ENCODE measurements around the gene CAMKK2.
"Not testable (repeated sequence)": the region's sequence is repeated elsewhere in the genome, so short reads cannot be mapped to it uniquely, and the experiment has no call there.

The CAMKK2 gene

DNA sequence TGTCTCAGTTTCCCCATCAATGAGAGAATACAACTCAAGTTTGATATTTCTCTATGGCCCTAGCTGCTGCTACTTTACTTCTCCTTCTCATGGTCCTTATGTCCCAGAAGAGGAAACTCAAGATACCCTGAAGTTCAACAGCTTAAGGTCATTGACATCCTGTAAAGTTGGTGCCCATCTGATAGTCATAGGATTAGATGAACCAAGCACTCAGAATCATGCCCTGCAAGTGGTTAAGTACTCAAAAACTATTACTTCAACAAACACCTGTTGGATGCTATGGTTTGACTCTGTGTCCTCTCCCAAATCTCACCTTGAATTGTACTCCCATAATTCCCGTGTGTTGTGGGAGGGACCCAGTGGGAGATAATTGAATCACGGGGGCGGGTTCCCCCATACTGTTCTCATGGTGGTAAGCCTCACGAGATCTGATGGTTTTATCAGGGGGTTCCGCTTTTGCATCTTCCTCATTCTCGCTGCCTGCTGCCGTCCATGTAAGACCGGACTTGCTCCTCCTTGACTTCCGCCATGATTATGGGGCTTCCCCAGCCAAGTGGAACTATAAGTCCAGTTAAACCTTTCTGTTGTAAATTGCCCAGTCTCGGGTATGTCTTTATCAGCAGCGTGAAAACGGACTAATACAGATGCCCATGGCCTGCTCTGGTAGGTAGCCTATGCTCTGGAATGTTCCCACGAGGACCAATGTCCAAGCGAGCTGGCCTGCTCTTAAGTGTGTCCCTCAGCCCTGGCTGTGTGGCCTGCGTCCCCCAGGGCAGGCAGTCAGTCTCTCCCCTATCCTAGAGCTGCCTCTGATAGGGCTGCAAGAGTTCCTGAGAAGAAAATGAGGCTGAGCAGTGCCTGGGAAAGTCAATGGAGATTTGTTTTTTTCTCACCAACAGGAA lies 18.1 kb downstream of the CAMKK2 start:
- DNase-seq, result no peak

DNA sequence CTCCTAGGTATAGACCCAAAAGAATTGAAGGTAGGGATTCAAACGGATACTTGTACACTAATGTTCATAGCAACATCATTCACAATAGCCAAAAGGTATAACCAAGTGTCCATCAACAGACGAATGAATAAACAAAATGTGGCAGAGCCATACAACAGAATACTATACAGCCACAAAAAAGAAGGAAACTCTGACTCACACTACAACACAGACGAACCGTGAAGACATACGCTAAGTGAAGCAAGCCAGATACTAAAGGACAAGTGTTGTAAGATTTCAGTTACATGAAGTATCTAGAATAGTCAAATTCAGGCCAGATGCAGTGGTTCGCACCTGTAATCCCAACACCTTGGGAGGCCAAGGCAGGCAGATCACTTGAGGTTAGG lies 19.1 kb downstream of the CAMKK2 start:
- DNase-seq, result no peak

GRCh38 chr12:121274036-121274763 lies 22.3 kb downstream of the CAMKK2 start:
- DNase-seq, result no peak

DNA sequence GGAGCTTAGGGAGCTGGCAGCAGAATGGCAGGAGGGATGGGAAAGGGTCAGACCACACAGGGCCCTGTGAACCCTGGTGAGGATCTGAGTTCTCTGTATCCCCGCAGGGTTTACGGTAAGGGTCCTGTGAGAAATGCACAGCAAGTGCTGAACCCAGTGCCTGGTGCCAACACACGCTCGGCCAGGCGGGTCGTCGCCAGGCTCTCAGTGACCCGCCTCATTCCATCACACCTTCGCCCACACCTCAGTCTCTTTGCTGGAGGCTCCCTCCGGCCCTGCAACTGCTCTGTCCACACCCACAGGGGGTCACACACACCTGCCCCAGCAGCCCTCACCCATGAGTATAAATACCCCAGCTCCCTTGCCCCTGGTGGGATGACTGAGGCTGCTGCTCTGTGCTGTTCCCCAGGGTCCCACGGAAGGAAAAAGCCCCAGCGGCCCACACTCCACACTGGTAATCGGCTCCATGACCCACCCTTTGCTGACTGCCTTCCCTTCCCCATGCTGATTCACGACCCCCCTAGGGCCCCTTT lies 23.1 kb downstream of the CAMKK2 start:
- no peak for DNase-seq

- no peak for DNase-seq
Measured at GRCh38 chr12:121267822-121268221, 28.7 kb downstream of the CAMKK2 start.

- DNase-seq, result no peak
Measured at GRCh38 chr12:121264951-121265515, 31.5 kb downstream of the CAMKK2 start.

DNA sequence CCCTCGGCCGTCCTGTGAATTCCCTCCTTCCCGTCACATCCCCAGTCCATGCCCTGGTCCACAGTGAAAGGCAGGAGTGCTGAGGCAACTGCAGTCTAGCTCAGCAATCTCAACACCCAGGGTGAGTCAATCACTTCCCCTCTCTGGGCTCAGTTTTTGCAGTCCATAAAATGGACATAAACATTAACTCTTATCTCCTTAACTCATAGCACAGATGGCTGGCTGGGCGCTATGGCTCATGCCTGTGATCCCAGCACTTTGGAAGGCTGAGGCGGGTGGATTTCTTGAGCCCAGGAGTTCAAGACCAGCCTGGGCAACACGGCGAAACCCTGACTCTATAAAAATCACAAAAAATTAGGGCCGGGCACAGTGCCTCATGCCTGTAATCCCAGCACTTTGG lies 32.4 kb downstream of the CAMKK2 start:
- DNase-seq, result no peak

DNA sequence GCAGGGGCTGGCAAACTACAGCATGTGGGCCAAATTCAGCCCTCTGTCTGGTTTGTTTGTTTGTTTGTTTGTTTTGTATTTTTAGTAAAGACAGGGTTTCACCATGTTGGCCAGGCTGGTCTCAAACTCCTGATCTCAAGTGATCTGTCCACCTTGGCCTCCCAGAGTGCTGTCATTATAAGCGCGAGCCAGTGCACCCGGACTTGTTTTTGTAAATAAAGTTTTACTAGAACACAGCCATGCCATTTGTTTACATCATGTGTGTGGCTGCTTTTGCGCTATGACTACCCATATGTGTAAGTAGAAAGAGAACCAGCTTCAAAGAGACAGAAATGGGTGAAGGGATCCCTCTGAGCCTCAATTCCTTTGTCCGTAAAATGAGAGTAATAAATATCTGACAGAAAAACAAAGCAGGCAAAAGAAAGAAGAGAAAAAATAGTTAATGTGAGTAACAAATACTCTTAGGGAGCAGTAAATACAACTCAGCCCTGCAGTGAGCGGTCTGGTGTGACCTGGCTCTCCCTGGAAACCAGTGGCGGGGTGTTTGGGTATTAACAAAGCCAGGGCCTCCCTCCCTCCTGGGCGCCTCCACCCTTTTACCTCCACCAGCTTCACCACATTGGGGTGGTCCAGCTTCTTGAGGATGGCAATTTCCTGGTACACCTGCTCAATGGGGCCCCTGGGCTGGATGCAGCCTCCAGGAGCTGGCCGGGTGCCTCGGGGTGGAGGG lies 33.1 kb downstream of the CAMKK2 start:
- DNase-seq, result no peak

GRCh38 chr12:121261398-121261797 lies 35.1 kb downstream of the CAMKK2 start:
- DNase-seq, result no peak

DNA sequence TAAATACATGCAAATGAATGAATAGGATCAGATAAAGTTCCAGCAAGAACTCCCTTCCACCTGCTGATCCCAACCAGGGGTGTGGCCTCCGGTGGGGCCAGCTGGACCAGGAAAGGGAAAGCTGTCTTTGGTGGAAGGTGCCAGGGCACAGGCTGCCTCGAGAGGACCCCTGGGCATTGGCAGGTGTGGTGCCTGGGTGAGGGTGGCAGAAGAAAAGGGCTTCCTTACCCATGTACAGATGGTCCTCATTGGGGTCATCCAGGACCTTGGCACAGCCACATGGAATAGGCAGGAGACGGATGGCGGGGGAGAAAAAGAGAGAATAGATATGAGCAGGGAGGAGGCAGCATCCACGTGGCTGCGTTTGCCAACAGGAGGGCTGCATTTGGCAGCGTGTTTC lies 36.4 kb downstream of the CAMKK2 start:
- no peak for DNase-seq

- DNase-seq, result no peak
Measured at GRCh38 chr12:121259074-121259473, 37.4 kb downstream of the CAMKK2 start.

DNA sequence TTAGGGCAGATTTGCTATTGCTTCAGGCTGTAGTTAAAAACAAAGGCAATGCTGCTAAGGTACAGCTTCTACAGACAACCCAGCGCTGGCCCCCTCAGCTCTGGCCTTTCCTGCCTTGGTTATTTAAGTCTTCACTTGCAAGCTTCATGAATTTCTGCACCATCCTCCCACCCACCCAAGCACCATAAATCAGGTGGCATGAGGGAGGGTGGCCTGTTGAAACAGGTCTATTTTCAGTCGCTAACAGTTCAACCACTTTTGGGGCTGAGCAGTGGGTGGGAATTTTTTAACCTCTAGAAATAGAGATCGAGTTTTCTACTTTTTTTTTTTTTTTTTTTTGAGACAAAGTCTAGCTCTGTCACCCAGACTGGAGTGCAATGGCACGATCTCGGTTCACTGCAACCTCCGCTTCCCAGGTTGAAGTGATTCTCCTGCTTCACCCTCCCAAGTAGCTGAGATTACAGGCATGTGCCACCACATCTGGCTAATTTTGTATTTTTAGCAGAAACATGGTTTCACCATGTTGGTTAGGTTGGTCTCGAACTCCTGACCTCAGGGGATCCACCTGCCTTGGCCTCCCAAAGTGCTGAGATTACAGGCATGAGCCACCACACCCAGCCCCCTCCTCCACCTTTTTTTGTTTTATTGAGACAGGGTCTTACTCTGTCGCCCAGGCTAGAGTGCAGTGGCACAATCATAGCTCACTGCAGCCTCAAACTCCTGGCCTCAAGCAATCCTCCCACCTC lies 38.6 kb downstream of the CAMKK2 start:
- not testable (repeated sequence) for DNase-seq

GRCh38 chr12:121255433-121255832 lies 41.1 kb downstream of the CAMKK2 start:
- peak in 1 of 2 donors; percentile 20 for DNase-seq

DNA sequence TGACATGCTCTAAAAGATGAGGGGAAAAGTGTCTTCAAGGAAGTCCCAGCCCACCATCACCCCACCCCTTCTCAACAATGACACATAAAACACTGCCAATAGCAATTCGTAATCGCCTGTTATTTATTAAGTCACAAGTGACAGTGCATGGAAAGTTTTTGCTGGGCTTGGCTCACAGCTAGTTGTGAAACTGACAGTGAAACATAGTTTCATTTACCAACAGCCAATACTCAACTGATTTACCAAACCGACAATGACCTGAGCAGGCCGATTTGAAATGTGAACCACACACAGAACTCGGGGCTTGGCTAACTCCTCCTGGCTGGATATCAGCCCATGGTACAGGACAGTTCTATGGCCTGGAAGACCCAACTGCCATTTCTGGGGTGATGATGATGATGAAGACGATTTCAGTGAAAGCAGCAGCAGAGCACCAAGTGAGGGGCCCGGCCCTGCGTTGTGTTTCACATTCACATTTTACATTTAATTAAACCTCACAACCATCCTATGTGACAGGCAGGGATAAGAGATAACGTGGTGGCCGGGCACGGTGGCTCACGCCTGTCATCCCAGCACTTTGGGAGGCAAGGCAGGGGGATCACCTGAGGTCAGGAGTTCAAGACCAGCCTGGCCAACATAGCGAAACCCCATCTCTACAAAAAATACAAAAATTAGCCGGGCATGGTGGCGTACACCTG lies 42.7 kb downstream of the CAMKK2 start:
- no peak for DNase-seq

DNA sequence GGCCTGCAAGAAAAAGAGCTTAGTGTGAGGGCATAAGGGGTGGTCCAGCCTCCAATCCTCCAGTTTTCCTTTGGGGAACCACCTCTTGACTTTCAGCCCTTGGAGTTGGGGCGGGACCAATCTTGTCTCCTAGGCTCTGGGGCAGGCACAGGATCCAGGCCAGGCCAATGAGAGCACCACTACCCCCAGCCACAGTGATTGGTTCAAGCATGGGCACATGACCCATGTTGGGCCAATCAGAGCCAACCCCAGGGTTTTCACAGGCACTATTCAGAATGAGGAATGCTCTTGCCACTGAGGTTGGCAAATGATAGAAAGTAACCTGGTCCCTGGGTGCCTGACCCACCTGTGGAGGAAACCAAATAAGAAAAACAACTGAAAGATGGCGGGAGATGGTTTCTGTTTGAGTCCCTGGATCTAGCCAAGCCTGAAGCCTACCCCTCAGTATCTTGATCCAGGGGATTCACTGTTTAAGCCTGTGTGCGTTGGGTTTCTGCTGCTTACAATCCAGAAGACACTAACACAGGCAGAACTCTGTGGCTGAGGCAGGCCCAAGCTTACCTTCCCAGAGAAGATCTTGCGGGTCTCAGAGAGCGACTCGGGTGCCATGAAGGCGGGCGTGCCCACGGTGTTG lies 43.7 kb downstream of the CAMKK2 start:
- no peak for DNase-seq

DNA sequence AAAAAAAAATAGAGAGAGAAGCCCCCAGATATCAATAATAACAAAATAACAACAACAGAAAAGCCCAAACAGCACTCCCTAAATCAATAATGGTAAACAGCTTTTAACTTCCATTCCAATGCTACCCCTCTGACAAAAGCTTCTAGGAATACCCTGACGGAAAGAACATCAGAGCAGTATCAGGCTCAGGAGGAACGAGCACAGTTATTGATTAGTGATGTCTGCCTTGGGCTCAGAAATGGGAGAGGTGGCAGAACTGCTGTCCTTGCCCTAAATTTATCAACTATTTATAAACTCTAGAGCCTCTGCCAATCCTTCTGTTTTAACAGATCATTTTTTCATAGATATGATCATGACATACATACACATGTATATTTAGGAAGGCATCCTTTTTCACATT lies 44.7 kb downstream of the CAMKK2 start:
- no peak for DNase-seq

DNA sequence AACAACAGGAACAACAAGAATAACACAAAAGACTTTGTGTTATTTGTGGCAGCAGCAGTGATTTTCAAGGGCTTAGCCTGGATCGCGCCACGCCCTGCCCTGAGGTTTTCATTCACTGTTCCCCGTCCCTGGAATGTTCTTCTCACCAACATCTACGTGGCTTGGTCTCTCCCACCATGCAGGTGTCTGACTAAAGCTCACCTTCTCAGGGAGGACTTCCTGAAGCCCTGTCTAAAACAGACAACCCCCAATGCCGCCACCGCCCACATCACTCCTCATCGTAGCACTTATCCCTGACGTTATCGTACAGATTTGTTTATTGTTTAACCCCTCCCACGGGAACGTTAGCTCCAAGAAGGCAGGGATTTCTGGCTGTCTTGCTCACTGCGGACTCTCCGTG lies 46.1 kb downstream of the CAMKK2 start:
- DNase-seq, result no peak

DNA sequence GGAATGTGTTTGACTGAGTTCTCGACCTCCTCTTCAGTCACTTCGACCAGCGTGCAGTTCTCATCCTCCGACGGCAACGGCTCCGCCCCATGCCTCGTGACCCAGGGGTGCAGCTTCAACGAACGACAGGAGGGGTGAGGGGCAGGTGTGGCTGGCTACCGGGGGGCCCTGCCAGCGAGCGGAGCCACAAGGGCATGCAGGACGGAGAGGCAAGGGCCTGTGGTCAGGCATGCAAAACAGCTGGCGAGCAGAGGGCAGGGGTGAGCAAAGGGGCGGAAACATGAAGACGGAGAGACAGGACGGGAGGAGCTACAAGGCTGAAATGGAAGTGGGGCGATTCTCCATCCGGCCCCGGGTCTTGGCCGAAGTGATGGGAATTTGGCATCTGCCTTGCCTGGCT lies 47.9 kb downstream of the CAMKK2 start:
- DNase-seq, result no peak

- no peak for DNase-seq
Measured at GRCh38 chr12:121246893-121247557, 49.5 kb downstream of the CAMKK2 start.

DNA sequence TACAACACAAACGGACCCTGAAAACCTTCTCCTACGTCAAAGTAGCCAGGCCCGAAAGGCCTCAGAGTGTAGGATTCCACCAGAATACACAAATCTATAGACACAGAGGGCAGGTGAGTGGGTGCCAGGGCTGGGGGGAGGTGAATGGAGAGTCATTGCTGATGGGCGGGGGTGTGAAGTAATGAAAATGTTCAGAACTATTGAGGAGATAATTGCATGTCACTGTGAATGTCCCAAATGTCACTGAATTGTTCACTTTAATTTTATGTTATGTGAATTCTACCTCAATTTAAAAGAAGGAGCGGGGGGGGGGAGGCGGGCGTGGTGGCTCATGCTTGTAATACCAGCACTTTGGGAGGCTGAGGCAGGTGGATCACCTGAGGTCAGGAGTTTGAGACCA lies 50.6 kb downstream of the CAMKK2 start:
- DNase-seq, result no peak

All from stimulated activated CD4-positive, alpha-beta T cell treated with anti-CD3 and anti-CD28 coated beads, Interleukin-2, amount 100 ng/mL, for 24 hours (primary cell).